Activated naive CD4-positive, alpha-beta T cell (primary cell): ENCODE data around the gene CETN1.

Experiments
- DNase-seq, 4 experiments: peaks; one replicate each; lab custom pipeline; 2025; lab: John Stamatoyannopoulos, UW

CETN1 gene

DNA sequence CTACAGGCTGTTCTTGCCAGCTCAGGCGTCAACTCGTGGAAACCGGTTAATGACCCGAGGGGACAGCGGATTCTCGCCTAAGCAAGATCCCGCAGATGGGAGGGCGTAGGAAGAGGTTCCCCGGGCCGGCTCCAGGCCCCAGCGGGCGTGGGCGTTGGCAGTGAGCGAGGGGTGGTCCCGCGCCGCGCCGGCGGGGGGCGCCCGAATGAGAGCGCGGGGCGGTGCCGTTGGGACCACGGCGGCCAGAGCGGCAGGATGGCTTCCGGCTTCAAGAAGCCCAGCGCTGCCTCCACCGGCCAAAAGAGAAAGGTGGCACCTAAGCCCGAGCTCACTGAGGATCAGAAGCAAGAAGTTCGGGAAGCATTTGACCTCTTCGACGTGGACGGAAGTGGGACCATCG lies at the start of gene CETN1:
Gene CETN1, plus strand, starts transcription at position 227 of the 400 bp plus-strand sequence. Its CDS starts 29 bp downstream, at position 256.
- DNase-seq, result no peak

DNA sequence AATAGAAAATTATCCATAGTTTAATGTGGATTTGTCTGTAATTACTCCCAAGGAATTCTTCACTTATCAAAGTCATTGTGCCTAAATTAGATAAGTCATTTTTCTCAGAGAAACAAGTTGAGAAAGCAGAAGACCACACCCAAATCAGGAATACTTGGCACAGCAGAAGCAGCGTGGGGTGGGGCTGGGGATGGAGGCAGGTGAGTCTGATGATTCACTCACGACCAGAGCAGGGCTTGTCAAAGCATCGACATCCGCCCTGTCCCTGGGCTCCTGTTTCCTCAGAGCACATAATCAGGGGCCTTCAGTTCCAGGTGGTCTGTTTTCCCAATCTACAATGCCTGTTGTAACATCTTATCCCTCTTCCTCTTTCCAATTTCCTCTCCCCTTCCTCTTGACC lies 48.2 kb upstream of the CETN1 start:
- no peak for DNase-seq

DNA sequence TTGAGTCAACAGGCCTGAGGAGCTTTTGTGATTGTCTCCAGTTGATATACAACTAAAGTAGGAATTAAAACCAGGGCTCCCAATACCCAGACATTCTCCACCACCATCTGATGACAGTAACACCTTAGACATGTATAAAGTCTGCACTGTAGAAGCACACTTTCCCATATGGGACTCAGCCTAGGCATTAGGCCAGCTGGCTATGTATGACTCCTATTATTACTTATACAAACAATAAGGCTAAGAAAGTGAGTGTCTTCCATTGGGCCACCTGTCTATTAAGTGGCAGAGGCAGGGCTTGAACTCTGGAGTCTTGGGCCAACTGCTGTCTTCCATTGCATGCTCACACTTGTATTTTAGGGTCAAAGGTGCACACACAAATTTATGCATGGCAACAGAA lies 47.5 kb upstream of the CETN1 start:
- no peak for DNase-seq

GRCh38 chr18:533995-534601 lies 46.1 kb upstream of the CETN1 start:
- no peak for DNase-seq

DNA sequence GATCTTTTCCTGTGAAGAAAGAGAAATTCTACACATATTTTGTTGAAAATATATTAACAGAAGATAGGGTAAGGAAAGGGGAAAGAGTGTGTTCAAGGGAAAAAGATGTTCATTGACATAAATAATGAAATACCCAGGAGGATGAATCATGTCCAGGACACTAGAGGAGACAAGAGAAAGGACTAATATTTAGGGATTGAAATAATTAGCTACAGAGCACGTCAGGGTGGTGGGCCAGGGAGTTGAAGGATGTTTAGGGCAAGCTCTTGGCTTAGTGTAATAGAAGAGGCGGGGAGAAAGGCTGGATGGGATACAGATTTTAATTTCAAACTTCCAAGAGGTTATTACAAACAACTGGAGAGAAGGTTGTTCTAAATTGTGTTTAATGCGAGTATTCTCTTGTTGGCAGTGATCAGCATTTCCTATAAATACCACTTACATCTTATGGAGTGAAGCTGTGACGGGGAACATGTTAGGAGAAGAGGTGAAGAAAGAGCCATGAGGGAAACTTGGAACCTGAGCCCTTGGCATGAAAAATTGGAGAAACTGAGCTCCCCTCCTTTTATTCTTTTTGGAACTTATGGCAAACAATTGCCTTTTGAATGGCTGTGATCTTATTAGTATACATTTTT lies 36.6 kb upstream of the CETN1 start:
- no peak for DNase-seq

DNA sequence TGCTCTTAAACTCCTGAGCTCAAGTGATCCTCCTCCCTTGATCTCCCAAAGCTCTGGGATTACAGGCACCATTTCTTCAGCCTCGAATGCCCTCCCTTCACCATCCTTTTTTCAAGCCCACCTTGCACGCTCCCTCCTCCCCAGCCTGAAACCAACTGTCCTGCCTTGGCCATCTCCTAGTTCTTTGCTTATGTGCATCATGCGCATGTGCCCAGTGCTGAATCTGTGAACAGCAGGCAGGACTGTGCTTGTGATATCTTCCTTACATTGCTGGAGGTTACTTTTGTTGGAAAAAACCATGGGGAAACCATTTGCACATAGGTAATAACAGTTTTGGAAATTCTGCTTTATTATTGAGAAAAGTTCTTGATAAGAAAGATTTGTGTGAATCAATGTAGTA lies 30.2 kb upstream of the CETN1 start:
- DNase-seq, result no peak

DNA sequence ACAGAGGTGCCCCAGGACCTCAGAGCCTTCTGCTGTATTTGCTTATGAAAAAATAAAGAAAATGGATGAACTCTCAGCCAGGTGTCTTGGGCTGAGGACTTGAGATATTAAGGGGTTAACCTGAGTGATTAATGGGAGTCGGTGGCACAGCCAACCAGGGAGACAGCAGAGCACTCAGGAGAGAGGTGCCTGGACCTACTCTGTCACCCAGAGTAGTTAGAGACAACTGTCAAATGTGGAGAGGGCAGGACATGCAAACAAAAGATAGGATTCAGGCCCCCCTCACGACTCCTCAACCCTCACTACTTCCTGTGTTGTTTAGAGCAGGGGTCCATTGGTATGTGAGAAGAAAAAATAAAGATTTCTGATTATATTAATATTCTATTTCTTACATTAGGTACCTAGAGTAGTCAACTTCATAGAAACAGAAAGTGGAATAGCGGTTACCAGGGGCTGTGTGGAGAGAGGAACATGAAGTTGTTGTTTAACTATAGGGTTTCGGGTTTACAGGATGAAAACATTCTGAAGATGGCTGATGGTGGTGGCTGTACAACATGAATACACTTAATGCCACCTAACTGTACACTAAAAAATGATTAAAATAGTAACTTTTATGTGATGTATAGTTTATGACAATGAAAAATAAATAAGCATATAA lies 28.6 kb upstream of the CETN1 start:
- DNase-seq, result no peak

DNA sequence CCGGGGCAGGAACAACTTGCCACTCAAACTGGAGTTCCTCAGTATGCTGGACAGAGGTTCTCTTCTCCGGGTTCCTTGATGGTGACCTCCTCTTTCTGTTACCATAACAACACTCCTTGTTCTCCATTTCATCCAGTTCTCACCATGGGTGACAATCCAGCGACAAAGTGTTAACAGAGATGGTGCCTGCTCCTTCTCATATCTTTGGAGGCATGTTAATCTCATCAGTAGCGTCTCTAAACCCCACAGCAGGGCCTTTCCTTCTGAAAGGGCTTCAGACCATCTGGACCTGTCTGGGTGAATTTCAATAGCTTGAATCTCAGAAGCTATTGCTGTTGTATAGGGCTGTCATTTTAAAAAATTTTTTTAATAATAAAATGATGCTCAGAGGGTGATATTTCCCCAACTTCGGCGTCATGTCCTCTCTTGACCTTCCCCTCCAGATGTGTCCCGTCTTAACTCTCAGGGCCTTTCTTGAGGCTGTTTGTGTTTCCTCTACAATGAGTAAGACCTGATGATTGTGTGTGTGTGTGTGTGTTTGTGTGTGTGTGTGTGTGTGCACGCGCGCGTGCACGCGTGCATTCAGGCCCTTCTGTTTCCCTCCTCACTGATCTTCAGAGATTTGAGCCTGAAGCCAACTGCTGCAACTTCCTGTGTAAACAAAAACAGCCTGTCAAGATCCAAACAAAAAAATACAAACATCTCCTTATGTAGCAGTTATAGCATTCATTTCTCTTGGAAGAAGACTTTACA lies 24.3 kb upstream of the CETN1 start:
- DNase-seq, result no peak

GRCh38 chr18:564708-565561 lies 15.2 kb upstream of the CETN1 start:
- DNase-seq, result no peak

DNA sequence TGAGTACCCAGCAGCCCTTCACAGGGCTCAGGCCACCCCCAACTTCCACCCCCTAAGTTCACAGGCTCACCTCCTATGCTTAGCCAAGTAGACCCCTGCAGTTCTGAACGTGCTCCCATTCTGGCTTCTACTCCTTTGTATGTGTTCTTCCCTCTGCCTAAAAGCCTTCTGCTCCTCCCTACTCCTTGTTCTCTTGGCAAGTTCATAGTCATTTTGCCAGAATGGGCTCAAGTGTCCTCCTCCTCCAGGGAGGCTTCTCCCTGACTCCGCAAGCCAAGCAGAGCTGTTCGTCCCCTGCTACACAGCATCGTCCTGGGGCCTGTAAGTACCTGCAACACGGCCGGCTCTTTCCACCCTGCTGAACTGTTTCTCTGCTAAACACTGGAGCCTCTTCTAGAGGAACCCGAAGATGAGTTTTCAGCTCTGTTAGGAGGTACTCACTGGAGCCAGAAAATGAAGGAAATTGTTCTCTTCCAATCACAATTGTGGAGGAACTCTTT lies 14.6 kb upstream of the CETN1 start:
- DNase-seq, result no peak

- no peak for DNase-seq
Measured at GRCh38 chr18:567122-567521, 13.1 kb upstream of the CETN1 start.

DNA sequence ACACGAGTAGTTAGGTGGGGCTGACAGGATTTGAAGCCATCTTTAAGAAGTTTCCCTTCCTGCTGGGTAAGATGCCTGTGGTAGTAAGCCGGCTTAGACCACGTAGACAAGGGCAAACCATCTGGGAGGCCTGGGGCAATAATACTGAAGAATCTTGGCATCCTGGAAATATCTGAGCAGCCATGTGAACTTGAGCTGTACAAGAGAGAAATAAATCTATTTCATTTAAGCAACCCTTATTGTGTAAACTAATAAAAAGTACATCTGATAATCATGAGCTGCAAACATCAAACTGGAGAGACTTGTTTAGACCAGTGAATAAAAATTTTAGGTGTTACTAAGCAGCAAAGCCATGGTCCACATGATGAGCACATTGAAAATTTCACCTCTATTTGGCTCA lies 11.4 kb upstream of the CETN1 start:
- no peak for DNase-seq

- no peak for DNase-seq
Measured at GRCh38 chr18:570256-570655, 9.9 kb upstream of the CETN1 start.

GRCh38 chr18:570697-571096 lies 9.5 kb upstream of the CETN1 start:
- no peak for DNase-seq

DNA sequence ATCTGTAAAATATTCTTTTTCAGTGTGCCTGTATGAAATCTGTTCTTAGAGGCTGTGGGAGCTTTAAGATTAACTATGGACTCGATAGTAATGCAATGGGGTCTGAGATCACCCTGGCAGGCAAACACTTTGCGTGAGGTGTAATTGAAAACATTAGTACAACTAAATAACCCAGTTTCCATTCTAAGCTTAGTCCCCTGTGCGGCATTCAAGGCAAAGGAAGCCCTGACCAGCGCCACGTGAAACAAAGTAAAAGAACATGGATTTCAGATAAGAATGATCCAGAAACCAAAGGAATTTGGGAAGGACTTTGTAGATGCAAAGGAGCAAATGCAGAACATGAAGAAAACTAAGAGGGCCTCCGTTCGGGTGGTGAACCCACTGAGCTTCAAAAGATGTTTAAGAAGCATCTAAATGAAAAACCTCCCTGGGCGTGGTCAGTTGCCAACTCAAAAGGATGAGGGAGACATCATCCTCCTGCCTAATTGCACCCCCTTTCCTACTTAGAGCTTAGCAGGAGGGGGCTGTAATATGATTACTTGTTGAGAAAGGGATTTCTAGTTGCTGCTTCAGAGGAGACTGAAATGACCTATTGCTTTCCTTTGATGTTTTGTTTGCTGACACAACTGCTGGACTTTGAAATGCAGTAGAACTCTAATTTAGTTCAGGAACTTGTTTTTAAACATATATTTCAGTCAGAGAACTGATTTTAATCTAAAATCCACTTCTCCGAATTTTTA lies 7.9 kb upstream of the CETN1 start:
- no peak for DNase-seq

GRCh38 chr18:572831-573289 lies 7.3 kb upstream of the CETN1 start:
- no peak for DNase-seq

- DNase-seq, result no peak
Measured at GRCh38 chr18:573385-573784, 6.8 kb upstream of the CETN1 start.

- DNase-seq, result no peak
Measured at GRCh38 chr18:574149-574860, 5.9 kb upstream of the CETN1 start.

- no peak for DNase-seq
Measured at GRCh38 chr18:574865-575645, 5.1 kb upstream of the CETN1 start.
